SK-N-SH treated with all-trans-retinoic acid at 6 μM for 48 hours (cell line): ENCODE results near the gene SAMD4B.

Source experiments
- ATAC-seq: fragments of 200-7000 bp; cut with Tn5 transposase; 3 replicates; pipeline ENCODE4 v1.9.1; 2020; ENCODE audit warnings: mild to moderate bottlenecking, moderate library complexity
- ARNTL ChIP-seq: fragments of 450-650 bp; formaldehyde crosslinking; IDR thresholded peaks from 2 replicates; pipeline ENCODE4 v1.5.0; 2020; ENCODE audit warnings: low read depth, mild to moderate bottlenecking, moderate library complexity, borderline replicate concordance
- BACH2 ChIP-seq: fragments of 250-450 bp; sonication (Bioruptor Pico); IDR thresholded peaks from 2 replicates; pipeline ENCODE4 v1.9.0; 2021; ENCODE audit warnings: mild to moderate bottlenecking, borderline replicate concordance
- ESRRG ChIP-seq: fragments of 250-450 bp; sonication (Bioruptor Pico); IDR thresholded peaks from 2 replicates; pipeline ENCODE4 v1.6.1; 2021; ENCODE audit warnings: mild to moderate bottlenecking
- GLIS3 ChIP-seq: fragments of 250-450 bp; sonication (Bioruptor Pico); IDR thresholded peaks from 2 replicates; pipeline ENCODE4 v1.5.0; 2020; ENCODE audit warnings: mild to moderate bottlenecking, moderate library complexity
- ISL1 ChIP-seq: fragments of 250-450 bp; sonication (Bioruptor Pico); IDR thresholded peaks from 2 replicates; pipeline ENCODE4 v2.1.2; 2022; ENCODE audit warnings: mild to moderate bottlenecking, moderate library complexity
- OSR1 ChIP-seq: fragments of 250-450 bp; sonication (Bioruptor Pico); IDR thresholded peaks from 2 replicates; pipeline ENCODE4 v1.8.0; 2022; ENCODE audit warnings: moderate library complexity, mild to moderate bottlenecking, inconsistent platforms
- PPARA ChIP-seq: fragments of 250-450 bp; sonication (Bioruptor Pico); IDR thresholded peaks from 2 replicates; pipeline ENCODE4 v1.5.0; 2020; ENCODE audit warnings: mild to moderate bottlenecking, borderline replicate concordance
- SNAI2 ChIP-seq: fragments of 250-450 bp; sonication (Bioruptor Pico); IDR thresholded peaks from 2 replicates; pipeline ENCODE4 v1.5.0; 2020; ENCODE audit warnings: mild to moderate bottlenecking, moderate library complexity
- TCF4 ChIP-seq: fragments of 250-450 bp; sonication (Bioruptor Pico); IDR thresholded peaks from 2 replicates; pipeline ENCODE4 v1.8.0; 2021; ENCODE audit warnings: mild to moderate bottlenecking, moderate library complexity, borderline replicate concordance
- TOX ChIP-seq: fragments of 250-450 bp; sonication (Bioruptor Pico); IDR thresholded peaks from 2 replicates; pipeline ENCODE4 v1.8.0; 2021; ENCODE audit warnings: mild to moderate bottlenecking, moderate library complexity, borderline replicate concordance
- ZC3H10 ChIP-seq: fragments of 250-450 bp; sonication (Bioruptor Pico); IDR thresholded peaks from 2 replicates; pipeline ENCODE4 v1.5.1; 2021; ENCODE audit warnings: mild to moderate bottlenecking, moderate library complexity
- ZFP30 ChIP-seq: fragments of 450-650 bp; formaldehyde crosslinking; IDR thresholded peaks from 2 replicates; pipeline ENCODE4 v1.5.0; 2022; ENCODE audit warnings: mild to moderate bottlenecking, moderate library complexity
- ZNF565 ChIP-seq: fragments of 450-650 bp; formaldehyde crosslinking; conservative IDR thresholded peaks from 2 replicates; pipeline ENCODE4 v1.5.0; 2020; ENCODE audit warnings: low read depth, mild to moderate bottlenecking, moderate library complexity
- TF ChIP-seq, protein P1 (sequence below): fragments of 250-450 bp; sonication (Bioruptor Pico); IDR thresholded peaks from 2 replicates; pipeline ENCODE4 v1.5.0; 2020; ENCODE audit warnings: mild to moderate bottlenecking, moderate library complexity
- TF ChIP-seq, protein P2 (sequence below): fragments of 250-450 bp; sonication (Bioruptor Pico); IDR thresholded peaks from 2 replicates; pipeline ENCODE4 v1.8.0; 2020; ENCODE audit warnings: mild to moderate bottlenecking, moderate library complexity, borderline replicate concordance
- TF ChIP-seq, protein P3 (sequence below): fragments of 250-450 bp; sonication (Bioruptor Pico); IDR thresholded peaks from 2 replicates; pipeline ENCODE4 v1.8.0; 2021; ENCODE audit warnings: low read depth, mild to moderate bottlenecking, moderate library complexity, borderline replicate concordance
- TF ChIP-seq, protein P4 (sequence below): fragments of 250-450 bp; sonication (Bioruptor Pico); IDR thresholded peaks from 2 replicates; pipeline ENCODE4 v1.5.1; 2020; ENCODE audit warnings: low read depth, mild to moderate bottlenecking, moderate library complexity
- TF ChIP-seq, protein P5 (sequence below): fragments of 250-450 bp; sonication (Bioruptor Pico); IDR thresholded peaks from 2 replicates; pipeline ENCODE4 v1.5.1; 2021; ENCODE audit warnings: mild to moderate bottlenecking, moderate library complexity

The SAMD4B gene

DNA sequence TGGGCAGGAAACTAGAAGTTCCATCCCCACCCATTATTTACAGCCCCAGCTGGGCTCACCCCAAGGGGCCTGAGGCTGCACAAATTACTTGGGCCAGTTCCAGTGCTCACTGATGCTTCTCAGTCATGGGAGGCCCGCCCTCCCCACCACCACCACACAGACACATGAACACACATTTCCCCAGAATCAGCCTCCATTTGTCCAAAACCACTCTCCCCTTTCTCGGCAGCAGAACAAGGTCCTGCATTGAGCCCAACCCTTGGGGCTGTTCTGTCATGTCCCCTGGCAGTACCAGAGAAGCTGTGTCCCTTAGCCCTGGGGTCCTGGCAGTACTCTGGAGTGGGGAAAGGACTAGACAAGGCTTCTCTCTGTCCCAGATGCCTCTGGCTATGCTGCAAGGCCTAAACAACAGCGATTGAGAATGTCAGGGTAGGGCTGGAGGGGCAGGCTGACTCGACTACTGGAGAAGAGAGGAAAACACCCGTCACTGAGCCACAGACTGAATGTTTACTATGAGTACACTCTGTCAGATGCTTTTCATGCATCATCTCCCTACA is 21.8 kb downstream of the SAMD4B start:
- TF ChIP-seq, protein P1, sequence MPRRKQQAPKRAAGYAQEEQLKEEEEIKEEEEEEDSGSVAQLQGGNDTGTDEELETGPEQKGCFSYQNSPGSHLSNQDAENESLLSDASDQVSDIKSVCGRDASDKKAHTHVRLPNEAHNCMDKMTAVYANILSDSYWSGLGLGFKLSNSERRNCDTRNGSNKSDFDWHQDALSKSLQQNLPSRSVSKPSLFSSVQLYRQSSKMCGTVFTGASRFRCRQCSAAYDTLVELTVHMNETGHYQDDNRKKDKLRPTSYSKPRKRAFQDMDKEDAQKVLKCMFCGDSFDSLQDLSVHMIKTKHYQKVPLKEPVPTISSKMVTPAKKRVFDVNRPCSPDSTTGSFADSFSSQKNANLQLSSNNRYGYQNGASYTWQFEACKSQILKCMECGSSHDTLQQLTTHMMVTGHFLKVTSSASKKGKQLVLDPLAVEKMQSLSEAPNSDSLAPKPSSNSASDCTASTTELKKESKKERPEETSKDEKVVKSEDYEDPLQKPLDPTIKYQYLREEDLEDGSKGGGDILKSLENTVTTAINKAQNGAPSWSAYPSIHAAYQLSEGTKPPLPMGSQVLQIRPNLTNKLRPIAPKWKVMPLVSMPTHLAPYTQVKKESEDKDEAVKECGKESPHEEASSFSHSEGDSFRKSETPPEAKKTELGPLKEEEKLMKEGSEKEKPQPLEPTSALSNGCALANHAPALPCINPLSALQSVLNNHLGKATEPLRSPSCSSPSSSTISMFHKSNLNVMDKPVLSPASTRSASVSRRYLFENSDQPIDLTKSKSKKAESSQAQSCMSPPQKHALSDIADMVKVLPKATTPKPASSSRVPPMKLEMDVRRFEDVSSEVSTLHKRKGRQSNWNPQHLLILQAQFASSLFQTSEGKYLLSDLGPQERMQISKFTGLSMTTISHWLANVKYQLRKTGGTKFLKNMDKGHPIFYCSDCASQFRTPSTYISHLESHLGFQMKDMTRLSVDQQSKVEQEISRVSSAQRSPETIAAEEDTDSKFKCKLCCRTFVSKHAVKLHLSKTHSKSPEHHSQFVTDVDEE (CRISPR knock-in tag) = no peak
- TF ChIP-seq ISL1 (CRISPR knock-in tag) (no peak), BACH2 (no peak), SNAI2 (no peak), TOX (CRISPR knock-in tag) (no peak), ZNF565 (CRISPR knock-in tag) (no peak), GLIS3 (CRISPR knock-in tag) (no peak), ZFP30 (no peak), ZC3H10 (CRISPR knock-in tag) (no peak), TCF4 (CRISPR knock-in tag) (no peak)
- TF ChIP-seq, protein P2, sequence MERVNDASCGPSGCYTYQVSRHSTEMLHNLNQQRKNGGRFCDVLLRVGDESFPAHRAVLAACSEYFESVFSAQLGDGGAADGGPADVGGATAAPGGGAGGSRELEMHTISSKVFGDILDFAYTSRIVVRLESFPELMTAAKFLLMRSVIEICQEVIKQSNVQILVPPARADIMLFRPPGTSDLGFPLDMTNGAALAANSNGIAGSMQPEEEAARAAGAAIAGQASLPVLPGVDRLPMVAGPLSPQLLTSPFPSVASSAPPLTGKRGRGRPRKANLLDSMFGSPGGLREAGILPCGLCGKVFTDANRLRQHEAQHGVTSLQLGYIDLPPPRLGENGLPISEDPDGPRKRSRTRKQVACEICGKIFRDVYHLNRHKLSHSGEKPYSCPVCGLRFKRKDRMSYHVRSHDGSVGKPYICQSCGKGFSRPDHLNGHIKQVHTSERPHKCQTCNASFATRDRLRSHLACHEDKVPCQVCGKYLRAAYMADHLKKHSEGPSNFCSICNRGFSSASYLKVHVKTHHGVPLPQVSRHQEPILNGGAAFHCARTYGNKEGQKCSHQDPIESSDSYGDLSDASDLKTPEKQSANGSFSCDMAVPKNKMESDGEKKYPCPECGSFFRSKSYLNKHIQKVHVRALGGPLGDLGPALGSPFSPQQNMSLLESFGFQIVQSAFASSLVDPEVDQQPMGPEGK (CRISPR knock-in tag) = no peak
- no peak; the same call in 1 of the 3 replicates for ATAC-seq

DNA sequence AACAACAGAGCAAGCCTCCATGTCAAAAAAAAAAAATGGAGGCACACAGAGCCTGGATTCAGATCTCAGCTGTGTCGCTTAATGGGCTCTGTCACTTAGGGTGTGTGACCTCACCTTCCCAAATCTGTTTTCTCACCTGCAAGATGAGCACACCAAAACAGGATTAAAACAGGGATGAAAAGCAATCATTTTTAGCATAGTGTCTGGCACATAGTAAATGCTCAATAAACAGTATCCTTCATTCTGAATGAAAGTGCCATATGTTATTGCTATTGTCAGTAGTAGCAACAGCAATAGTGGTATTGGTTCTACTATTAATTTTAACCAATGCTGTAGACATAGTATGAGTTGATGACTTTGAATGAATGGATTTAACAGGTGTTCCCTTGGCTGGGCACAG is 23.3 kb downstream of the SAMD4B start:
- TF ChIP-seq, protein P3, sequence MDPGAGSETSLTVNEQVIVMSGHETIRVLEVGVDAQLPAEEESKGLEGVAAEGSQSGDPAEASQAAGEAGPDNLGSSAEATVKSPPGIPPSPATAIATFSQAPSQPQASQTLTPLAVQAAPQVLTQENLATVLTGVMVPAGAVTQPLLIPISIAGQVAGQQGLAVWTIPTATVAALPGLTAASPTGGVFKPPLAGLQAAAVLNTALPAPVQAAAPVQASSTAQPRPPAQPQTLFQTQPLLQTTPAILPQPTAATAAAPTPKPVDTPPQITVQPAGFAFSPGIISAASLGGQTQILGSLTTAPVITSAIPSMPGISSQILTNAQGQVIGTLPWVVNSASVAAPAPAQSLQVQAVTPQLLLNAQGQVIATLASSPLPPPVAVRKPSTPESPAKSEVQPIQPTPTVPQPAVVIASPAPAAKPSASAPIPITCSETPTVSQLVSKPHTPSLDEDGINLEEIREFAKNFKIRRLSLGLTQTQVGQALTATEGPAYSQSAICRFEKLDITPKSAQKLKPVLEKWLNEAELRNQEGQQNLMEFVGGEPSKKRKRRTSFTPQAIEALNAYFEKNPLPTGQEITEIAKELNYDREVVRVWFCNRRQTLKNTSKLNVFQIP = no peak
- no peak for TF ChIP-seq ESRRG
- no peak for TF ChIP-seq GLIS3 (CRISPR knock-in tag)
- TF ChIP-seq SNAI2 = no peak
- no peak for TF ChIP-seq OSR1 (CRISPR knock-in tag)
- TF ChIP-seq PPARA (CRISPR knock-in tag) = no peak
- no peak for TF ChIP-seq TCF4 (CRISPR knock-in tag)
- no peak for TF ChIP-seq ZFP30
- no peak for ATAC-seq

DNA sequence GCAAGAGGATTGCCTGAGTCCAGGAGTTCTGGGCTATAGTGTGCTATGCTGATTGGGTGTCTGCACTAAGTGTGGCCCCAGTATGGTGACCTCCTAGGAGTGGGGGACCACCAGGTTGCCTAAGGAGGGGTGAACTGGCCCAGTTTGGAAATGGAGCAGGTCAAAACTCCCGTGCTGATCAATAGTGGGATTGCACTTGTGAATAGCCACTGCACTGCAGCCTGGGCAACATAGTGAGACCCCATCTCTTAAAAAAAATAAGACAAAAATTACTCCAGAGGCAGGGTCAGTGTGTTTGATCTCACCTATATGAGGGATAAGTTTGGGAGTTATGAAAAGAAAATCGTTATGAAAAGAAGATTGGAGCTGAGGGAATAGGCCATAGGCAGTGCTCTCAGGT is 27.0 kb downstream of the SAMD4B start:
- no peak for ATAC-seq
- TF ChIP-seq, protein P1 (CRISPR knock-in tag) = no peak
- TF ChIP-seq ZFP30 (no peak), PPARA (CRISPR knock-in tag) (no peak), SNAI2 (no peak), GLIS3 (CRISPR knock-in tag) (no peak), ZC3H10 (CRISPR knock-in tag) (no peak), ARNTL (CRISPR knock-in tag) (no peak), BACH2 (no peak), ESRRG (no peak)
- TF ChIP-seq, protein P4, sequence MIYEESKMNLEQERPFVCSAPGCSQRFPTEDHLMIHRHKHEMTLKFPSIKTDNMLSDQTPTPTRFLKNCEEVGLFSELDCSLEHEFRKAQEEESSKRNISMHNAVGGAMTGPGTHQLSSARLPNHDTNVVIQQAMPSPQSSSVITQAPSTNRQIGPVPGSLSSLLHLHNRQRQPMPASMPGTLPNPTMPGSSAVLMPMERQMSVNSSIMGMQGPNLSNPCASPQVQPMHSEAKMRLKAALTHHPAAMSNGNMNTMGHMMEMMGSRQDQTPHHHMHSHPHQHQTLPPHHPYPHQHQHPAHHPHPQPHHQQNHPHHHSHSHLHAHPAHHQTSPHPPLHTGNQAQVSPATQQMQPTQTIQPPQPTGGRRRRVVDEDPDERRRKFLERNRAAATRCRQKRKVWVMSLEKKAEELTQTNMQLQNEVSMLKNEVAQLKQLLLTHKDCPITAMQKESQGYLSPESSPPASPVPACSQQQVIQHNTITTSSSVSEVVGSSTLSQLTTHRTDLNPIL (CRISPR knock-in tag) = no peak
- TF ChIP-seq, protein P5, sequence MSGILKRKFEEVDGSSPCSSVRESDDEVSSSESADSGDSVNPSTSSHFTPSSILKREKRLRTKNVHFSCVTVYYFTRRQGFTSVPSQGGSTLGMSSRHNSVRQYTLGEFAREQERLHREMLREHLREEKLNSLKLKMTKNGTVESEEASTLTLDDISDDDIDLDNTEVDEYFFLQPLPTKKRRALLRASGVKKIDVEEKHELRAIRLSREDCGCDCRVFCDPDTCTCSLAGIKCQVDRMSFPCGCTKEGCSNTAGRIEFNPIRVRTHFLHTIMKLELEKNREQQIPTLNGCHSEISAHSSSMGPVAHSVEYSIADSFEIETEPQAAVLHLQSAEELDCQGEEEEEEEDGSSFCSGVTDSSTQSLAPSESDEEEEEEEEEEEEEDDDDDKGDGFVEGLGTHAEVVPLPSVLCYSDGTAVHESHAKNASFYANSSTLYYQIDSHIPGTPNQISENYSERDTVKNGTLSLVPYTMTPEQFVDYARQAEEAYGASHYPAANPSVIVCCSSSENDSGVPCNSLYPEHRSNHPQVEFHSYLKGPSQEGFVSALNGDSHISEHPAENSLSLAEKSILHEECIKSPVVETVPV (CRISPR knock-in tag) = no peak
- TF ChIP-seq, protein P3 = no peak
